ENCODE measurements around the gene SPATA31E1. TPM values are rescaled to one million over a fixed set of nuclear protein-coding genes. Genes with fewer than 3 reads are reported as not detected.

The SPATA31E1 gene
- not detected for total RNA-seq

DNA sequence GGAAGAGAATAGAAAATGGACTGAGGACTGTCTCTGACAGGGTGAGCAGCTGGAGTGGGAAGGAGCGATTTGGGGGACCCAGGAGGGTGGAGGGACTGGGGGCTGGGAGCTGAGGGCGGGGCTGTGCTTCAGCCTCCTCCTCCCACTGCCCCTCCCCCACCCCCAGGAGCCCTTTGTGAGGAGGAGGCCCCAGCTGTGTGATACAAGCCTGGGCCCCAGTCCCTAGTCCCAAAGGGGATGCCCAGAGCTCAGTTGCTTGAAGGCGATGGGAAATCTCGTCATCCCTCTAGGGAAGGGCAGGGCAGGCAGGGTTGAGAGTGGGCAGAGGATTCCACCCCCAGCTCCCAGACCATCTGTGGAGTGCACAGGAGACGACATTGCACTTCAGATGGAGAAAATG, at the start of gene SPATA31E1:
SPATA31E1 (plus strand) TSS at position 251 of the 400 bp plus-strand sequence; CDS start at position 266, 15 bp downstream.
- Histone ChIP-seq H3K36me3 (no peaks in the 10 kb centered on the region), H3K27me3 (no peaks in the 10 kb centered on the region), H3K4me3 (no peak within 1 kb of the TSS), H3K27ac (no peak within 1 kb of the TSS), H3K9me3 (peaks cover 0 to 8% of the 10 kb centered on the region in 2 donors), H3K4me1 (no peaks in the 10 kb centered on the region)
- TF ChIP-seq, protein P1, sequence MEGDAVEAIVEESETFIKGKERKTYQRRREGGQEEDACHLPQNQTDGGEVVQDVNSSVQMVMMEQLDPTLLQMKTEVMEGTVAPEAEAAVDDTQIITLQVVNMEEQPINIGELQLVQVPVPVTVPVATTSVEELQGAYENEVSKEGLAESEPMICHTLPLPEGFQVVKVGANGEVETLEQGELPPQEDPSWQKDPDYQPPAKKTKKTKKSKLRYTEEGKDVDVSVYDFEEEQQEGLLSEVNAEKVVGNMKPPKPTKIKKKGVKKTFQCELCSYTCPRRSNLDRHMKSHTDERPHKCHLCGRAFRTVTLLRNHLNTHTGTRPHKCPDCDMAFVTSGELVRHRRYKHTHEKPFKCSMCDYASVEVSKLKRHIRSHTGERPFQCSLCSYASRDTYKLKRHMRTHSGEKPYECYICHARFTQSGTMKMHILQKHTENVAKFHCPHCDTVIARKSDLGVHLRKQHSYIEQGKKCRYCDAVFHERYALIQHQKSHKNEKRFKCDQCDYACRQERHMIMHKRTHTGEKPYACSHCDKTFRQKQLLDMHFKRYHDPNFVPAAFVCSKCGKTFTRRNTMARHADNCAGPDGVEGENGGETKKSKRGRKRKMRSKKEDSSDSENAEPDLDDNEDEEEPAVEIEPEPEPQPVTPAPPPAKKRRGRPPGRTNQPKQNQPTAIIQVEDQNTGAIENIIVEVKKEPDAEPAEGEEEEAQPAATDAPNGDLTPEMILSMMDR (IDR thresholded peaks at IDR 0.05), result no peak
- DNase-seq (ENCODE audit: low spot score), result no peak

DNA sequence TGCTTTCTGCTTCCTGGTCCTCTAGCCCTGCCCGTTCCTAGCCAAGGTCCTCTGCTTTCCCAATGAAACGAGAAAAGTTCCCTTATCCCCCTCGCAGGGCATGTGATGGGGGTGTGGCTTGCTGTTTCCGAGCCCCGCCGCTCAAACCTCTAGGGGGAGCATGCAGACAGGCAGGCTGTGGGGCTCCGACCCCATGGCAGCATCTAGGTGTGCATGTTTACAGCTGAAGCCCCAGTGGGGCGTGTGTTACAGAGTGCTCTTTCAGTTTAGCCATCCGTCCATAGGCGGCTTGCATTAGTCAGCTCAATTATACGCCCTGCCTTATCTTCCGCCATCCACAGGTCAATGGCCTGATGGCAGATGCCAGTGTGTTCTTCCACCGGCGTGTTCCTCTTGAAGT, 48.3 kb upstream of the SPATA31E1 start:
- H3K27ac ChIP-seq, result no peak overlapping the region
- H3K4me3 ChIP-seq, result no peak overlapping the region
- no peaks in the 10 kb centered on the region for H3K9me3 ChIP-seq
- H3K36me3 ChIP-seq, result no peaks in the 10 kb centered on the region
- no peaks in the 10 kb centered on the region for H3K4me1 ChIP-seq
- H3K27me3 ChIP-seq, result no peaks in the 10 kb centered on the region
- TF ChIP-seq, protein P1 (IDR thresholded peaks at IDR 0.05), result no peak
- DNase-seq (ENCODE audit: low spot score), result no peak

DNA sequence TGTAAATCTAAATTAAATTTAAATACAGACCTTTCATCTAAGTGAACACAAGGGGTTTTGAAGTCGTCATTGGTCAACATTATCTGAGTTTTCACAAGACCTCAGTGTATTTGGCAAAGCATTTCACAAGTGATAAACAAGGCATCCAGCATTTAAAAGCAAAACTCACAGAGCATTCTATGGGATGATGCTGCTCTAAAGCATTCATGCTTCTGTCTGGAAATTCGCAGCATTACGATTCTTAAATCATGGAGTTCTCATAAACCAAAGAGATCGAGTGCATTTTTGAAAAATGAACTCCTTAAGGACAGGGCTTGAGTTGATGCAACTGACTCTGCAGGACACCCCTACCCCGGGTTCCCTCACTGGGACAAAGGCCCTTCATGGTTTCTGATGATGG, 46.1 kb upstream of the SPATA31E1 start:
- H3K36me3 ChIP-seq, result no peaks in the 10 kb centered on the region
- H3K4me3 ChIP-seq, result no peak overlapping the region
- H3K27ac ChIP-seq, result no peak overlapping the region
- no peak for DNase-seq (ENCODE audit: low spot score)
- TF ChIP-seq, protein P1 (IDR thresholded peaks at IDR 0.05), result no peak
- no peaks in the 10 kb centered on the region for H3K9me3 ChIP-seq
- H3K4me1 ChIP-seq, result no peaks in the 10 kb centered on the region
- no peaks in the 10 kb centered on the region for H3K27me3 ChIP-seq

DNA sequence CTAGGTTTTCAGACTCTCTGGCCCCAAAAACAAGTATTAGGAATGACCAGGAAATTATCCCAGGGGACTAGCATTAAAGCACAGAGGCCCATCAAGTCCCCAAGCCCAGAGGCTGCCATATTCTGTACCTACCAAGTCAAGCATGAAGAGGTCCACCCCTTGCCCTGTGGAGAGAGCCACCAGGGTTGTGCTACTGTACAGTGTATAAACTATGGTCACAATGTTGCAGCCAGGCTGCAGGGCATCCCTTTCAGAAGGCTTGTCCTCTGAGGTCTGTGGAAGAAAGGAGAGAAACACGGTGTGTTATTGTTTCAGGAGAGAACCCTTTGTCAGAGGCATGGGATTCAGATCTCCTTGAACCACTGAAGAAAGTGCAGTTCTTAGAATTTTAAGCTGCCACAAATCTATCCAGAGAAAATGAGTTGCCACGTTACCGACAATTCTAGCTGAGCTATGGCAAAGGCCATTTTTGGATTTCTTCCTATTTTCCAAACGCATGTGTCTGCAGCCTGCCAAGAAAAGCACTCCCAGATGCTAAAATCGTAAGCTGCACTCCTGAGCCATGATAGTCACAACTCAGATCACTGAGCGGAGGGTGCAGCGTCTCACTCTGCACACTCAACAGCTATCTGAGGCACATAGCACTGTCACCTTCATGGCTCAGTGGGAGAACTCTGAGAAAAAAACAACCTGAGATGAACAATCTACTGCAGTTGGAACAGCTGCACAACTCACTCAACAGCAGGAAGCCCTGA, 45.5 kb upstream of the SPATA31E1 start:
- Histone ChIP-seq H3K4me3 (no peak overlapping the region), H3K4me1 (no peaks in the 10 kb centered on the region), H3K27me3 (no peaks in the 10 kb centered on the region), H3K27ac (no peak overlapping the region), H3K36me3 (no peaks in the 10 kb centered on the region), H3K9me3 (no peaks in the 10 kb centered on the region)
- no peak for DNase-seq (ENCODE audit: low spot score)
- TF ChIP-seq, protein P1 (IDR thresholded peaks at IDR 0.05), result no peak

DNA sequence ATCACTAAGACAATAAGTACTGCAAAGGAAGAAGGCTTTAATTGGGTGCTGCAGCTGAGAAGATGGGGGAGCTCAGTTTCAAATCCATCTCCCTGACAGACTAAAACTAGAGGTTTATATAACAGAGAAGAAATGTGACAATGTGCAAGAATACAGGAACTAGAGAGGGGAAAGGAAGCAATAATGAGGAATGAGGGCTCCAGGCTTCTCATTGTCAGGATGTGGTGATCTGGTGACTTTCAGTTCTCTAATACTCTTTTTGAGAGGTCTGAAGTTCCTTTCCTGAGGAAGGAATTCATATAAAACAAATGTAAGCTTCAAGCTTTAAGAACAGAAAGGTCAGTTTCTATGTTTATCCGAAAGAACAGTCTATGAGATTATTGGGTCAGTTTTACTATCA, 42.5 kb upstream of the SPATA31E1 start:
- H3K4me3 ChIP-seq, result no peak overlapping the region
- H3K27me3 ChIP-seq, result no peaks in the 10 kb centered on the region
- DNase-seq (ENCODE audit: low spot score), result no peak
- no peaks in the 10 kb centered on the region for H3K4me1 ChIP-seq
- no peak overlapping the region for H3K27ac ChIP-seq
- H3K36me3 ChIP-seq, result no peaks in the 10 kb centered on the region
- H3K9me3 ChIP-seq, result no peaks in the 10 kb centered on the region
- TF ChIP-seq, protein P1 (IDR thresholded peaks at IDR 0.05), result no peak

Measured in right atrium auricular region (tissue), 2 donors.